GM10847 (cell line): ENCODE data around the gene FAM181A.

Experiments used
- POLR2A ChIP-seq: IDR thresholded peaks from 2 replicates; pipeline ENCODE4 v1.6.1; 2011; ENCODE audit not compliant: insufficient read length; ENCODE audit errors: extremely low read depth

Gene FAM181A

DNA sequence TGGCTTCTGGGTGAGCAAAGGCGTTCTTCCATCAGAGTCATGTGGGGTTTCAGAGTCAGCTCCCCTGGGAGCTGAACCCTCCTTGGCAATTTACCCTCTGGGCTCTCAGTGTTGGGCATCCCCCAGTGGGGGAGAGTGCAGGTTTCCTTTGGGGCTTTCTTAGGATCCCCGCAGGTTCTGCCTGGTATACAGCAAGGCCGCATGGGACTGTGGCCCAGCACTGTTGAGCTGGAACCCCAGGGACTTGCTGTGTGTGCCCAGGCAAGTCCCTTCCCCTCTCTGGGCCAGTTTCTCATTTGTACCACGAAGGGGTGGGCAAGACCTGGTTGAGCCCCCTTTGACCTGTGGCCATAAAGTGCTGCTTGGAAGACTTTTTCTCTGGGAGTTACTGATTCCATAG is 5.5 kb downstream of the FAM181A start:
- no peak for TF ChIP-seq POLR2A

DNA sequence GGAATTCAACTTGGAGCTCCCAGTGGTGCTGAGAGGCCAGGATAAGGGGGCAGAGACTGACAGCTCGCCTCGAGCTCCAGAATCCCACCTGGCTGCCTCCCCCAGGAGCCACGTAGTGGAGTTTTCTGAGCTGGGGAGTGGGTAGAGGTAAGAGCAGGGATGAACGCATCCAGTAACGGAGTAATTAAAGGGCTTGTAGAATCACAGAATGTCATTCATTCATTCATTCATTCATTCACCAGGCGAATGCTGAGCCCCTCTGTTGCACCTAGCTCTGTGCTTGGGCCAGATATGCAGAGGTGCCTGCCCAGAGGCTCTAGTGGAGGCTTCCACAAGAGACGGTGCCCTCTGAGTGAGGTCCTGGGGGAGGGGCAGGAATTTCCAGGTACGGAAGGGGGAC is 8.1 kb downstream of the FAM181A start:
- no peak for TF ChIP-seq POLR2A

DNA sequence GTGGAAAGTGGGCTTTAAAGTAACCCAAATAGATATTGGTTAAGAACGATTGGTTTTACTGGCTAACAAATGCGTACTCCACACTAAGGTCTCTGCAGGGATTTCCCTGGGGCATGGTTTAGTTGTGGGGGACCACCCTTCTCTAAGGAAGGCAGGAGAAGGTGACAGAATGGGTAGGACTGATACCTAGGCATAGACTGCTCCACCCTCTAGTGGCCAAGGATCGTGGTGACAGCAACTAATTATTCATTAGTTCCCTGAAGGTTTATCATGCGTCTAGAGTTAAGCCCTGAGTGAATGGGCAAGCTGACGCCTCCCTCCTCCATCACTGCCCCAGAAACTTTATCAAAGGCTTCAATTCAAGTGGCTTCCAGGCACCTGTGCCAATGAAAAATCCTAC is 9.1 kb downstream of the FAM181A start:
- no peak for TF ChIP-seq POLR2A

DNA sequence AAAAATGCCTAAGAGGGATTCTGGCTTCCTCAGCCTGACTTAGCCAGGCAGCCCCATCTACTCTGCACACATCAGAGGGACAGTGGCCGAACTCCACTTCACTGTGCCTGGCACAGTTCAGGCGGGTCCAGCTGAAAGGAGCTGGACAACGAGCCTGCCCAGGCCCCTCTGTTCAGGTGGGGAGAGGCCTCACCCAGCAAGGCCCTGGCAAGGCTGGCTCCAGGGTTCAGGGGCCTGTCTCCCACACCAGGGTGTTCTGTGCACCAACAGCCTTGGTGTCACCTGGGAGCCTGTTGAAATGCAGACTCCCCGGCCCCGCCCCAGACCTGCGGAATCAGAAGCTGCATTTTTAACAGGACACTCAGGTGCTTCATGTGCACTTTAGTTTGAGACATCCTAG is 9.8 kb downstream of the FAM181A start:
- no peak for TF ChIP-seq POLR2A

DNA sequence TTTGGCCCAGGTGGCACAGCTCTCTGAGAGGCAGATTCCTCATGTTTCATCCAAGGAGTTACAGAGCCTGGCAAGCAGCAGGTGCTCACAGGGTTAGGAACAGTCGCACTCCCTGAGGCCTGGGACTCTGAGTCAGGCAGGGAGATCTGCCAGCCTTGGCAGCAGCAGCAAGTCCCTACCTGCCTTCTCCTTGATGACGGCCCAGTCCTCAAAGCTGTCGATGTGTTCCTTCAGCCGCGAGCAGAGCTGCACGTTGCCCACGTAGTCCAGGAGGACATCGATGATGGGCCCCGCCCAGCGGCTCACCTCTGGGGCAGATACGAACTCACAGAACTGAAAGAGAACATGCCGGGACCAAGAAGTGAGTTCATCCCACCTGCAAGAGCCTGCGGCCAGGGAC is 10.4 kb downstream of the FAM181A start:
- TF ChIP-seq POLR2A: no peak

DNA sequence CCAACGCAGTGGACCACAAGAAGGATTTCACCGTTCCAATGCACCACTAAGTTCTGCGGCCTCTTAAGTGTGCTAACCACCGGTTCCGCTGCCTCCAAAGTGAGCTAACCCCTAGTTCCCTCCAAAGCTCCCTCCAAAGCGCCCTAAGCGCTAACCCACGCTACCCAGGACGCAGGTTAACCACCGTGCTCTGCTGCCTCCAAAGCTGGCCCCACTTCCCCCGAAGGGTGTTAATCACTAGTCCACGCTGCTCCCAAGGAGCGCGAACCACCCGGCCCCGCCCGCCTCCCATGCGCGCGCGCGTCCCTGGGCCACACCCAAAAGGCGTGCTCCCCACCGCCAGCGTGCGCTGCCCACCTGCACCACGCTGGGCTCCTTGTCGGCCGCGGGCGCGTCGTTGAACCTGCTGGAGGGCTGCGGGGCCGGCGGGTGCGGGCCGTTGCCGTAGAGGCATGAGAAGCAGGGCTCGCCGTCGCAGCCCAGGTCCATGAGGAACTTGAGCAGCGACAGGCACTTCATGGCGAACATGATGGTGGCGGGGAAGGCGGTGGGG is 11.7 kb downstream of the FAM181A start:
- TF ChIP-seq POLR2A: no peak

DNA sequence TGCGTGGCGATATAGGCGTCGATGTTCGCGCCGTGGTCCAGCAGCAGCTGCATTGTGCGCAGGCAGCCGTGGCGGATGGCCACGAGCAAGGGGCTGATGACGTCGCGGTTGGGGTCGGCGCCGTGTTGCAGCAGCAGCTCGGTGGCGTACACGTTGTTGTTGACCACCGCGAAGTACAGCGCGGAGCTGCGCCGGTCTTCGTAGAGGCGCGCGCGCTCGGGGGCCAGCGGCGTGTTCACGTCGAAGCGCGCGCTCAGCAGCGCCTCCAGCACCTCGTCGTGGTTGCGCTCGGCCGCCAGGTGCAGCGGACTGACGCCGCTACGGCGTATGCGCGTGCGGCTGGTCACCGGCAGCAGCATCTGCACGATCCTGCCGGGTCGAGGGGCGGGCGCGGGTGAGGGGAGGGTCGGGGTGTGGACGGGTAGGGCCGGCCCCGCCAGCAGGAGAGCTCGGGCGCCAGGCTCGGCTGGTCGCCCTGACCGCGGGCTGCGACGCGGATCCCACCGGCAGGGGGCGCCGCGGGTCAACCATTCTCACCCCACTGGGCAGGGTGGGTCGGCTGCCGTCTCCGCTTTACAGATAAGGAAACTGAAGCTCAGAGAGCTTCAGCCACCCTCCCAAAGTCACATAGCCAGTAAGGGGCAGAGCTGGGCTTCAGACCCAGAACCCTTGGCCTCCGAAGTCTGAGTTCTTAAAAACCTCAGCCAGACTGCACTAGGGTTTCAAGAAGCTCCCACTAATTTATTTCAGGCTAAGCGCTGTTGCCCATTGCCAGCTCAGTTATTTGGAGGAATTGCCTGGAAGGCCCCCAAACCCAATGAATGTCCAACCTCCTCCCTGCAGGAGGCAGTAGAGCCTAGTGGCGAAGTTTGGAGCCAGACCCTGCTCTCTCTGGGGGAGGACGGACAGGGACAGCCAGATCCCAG is 12.4 kb downstream of the FAM181A start:
- TF ChIP-seq POLR2A: no peak

DNA sequence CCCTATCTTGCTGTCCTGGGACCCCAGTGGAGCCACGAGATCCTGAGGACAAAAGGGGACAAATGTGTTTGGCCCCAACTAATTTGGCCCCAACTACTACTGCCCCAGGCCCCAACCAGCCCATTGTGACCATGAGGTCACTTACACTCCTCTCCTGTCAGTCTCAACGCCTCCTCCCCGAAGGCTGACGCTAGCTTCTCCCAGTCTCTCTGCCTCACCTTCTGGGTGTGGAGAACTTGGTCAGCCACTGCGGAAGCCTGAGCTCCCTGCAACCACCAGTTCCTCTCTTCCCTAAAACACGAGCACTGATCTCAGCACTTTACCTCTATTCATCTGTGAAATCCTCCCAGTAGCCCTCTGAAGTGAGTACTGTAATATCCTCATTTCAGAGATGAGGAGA is 13.3 kb downstream of the FAM181A start:
- no peak for TF ChIP-seq POLR2A

DNA sequence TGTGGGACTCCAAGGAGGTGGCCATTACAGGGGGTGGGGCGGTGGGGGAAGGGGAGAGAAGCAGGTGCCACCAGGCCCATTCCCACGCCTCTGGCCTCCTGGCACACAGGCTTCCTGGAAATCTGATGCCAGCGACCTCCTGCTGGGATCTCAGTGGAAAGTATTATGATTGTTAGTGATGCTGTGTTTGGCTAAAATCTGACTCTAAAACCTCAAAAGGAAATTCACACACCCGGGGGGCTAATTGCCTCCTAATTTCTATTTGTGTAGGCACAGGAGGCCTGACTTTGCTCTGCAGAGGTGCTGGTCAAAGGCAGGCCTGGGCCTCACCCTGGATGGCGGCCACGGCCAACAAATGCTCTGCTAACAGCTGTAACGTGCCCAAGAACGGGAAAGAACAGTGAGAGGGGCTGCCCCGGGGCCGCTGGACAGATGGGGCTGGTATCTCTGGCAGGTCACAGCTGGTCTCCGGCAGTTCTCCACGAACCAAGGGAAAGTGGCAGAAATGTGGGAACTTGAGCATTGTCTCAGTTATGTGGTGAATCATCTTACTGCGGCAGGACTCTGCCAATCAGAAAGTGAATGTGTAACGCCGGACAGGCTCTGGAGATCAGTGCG is 14.3 kb downstream of the FAM181A start:
- no peak for TF ChIP-seq POLR2A

DNA sequence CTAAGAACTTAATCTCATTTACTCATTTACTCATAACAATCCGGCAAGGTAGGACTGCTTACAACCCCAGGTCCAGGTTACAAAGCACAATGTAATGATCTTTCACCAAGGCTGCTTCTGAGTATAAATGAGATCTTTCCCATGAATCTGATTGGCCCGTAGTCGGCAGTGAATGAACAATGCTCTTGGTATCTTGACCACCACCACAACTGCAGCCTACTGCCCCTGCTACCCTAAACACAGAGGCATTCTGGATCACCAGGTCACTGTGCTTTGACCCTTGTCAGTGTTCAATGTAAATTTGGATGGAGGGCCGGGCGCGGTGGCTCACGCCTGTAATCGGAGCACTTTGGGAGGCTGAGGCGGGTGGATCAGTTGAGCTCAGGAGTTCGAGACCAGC is 15.9 kb downstream of the FAM181A start:
- no peak for TF ChIP-seq POLR2A

DNA sequence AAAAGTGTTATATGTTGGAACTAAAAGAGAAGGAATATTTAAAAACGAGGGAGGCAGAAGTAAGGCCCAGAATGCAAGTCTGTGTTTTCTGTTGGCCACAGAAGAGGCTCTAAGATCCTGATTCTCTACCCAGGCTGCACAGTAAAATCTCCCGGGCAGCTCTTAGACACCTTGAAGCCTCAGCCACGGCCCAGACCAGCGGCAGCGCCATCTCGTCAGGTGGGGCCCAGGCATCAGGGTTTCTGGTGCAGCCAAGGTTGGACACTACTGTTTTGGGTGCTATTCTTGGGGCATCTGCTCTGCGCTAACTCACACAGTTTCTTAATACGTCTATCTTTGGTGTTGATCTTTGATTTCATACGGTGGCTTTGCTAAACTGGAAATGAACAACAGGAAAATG is 16.8 kb downstream of the FAM181A start:
- TF ChIP-seq POLR2A: no peak

DNA sequence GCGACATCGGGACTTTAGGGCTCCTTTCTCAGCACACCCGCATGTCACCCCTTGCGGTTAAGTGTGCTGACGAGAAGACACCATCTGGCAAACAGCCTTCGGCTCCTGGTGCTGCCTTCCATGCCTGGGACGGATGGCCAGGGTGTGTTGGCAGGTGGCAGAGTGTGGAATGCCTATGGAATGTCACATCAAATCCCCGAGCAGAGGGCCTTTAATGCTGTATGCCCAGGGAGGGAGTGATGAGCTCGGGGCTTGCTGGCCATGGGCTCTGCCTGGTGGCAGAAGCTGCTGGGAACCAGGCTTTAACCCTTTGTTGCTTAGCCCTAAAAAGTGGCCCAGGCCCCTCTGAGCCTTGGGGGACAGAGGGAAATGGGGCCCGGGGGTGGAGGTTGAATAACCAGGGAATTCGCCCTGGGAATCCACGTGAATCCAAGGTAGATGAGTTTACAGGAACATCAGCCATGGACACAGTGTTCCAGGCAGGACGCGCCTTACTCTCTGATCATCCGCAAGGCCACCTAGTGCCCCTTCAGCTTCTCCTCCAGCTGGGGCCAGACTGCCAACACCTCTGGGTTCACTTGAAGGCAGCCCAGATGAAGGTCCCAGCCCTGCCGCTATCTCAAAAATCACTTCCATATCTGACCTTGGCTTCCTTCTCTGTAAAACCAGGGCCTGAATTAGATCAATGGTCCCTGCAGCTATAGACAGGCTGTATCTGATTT is 17.4 kb downstream of the FAM181A start:
- TF ChIP-seq POLR2A: no peak

DNA sequence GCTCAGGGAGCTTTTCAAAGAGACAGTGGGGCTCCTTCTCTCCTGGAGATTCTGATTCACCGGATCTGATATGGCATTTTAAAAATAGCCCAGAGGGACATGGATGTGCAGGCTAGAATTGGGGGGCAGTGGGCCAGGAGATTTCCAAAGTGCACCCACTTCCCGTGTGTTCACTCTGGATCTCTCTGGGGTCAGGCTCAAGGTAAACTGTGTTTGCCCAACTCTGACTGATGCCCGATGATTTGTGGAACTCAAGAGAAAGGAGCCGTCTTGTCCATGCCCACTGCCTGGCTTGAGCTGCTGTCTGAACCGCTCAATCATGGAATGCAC is 17.9 kb downstream of the FAM181A start:
- no peak for TF ChIP-seq POLR2A

DNA sequence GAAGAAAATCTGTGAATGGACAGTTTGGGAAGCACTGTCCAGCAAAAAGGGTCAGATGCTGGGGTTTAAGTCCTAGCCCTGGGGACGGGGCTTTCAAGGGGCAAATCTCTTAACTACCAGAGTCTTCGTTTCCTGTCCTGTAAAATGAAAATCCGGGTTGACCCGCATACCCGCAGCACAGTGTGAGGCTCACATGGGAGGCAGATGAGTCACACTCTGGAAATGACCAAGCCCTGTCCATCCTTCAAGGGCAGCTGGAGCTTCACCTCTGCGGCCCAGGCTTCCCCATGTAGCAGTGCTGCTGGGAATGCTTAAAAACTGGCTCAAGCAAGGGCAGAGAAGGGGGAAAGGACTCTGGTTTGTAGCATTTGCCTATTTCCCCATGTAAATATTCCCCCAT is 19.0 kb downstream of the FAM181A start:
- no peak for TF ChIP-seq POLR2A

DNA sequence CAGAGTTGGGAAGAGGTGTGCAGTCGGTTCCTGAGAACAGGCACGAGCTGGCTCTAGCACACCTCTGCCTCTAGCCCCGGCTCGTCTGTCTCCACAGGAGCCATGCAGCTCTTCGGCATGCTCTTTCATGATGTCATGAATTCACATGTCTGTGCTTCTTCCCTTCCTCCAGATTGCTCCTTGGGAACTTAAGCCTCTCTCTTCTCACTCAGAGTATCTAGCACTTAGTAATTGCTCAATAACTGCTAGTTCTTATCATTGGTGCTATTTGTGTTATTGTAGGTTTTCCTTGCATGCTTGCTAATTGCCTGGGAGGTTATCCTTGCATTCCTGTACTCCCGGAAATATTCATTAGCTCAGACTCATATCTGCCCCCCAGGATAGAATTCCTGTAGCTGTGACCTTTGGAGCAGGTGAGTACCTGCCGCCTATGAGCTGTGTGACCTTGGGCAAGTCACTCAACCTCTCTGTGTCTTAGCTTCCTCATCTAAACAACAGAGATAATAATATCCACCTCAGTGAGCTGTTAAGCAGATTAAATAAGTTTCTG is 19.5 kb downstream of the FAM181A start:
- no peak for TF ChIP-seq POLR2A

DNA sequence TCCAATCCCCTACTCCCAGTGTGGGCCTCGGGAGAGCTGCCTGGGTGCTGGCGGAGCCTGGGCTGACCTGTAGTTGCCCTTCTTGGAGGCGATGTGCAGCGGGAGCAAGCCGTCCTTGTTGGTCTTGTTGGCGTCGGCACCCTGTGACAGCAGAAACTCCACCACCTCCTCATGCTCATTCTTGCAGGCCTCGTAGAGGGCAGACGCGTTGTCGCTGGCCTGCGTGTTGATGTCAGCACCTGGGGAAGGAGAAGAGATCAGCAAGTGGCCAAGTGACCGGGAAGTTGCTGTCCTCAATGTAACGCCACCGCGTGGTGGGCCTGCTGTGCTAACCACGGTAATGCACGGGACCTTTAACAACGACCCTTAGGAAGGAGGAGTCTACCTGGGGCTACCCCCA is 20.1 kb downstream of the FAM181A start:
- no peak for TF ChIP-seq POLR2A

DNA sequence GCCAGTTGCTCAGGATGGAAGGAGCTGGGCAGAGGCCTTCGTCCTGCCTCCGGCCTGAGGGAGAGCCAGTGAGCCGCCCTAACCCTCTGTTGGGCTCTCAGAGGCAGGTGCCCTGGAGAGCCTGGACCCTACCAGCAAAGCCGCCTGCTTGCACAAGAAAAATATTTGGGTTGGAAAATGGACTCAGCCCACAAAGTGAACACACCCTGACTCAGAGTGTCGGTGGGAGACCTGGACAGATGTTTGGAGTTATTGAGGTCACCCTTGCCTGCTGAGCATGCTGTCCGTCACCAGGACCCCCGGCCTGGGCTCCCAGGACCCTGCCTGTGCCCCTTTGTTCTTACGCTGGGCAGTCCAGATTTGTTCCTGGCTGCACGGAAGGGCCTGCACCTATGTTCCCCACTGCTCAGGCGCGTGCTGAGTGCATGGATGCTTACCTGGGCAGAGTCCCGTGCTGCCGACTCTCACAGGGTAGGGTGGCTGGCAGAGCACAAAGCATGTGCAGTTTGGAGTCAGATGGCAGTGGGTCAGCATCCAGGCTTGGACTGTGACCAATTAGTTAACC is 22.4 kb downstream of the FAM181A start:
- no peak for TF ChIP-seq POLR2A
